ENCODE measurements around the gene PLCB1.

GRCh38 chr20:8749101-8749500 is 617.0 kb downstream of the PLCB1 start:
- TF ChIP-seq TAF1 (IDR thresholded peaks at IDR 0.05; ENCODE audit: borderline replicate concordance, low read depth, low read length) (no peak), POLR2AphosphoS5 (IDR thresholded peaks at IDR 0.05; ENCODE audit: low read depth, low read length) (no peak)
